PFSK-1 (cell line): Measurements from ENCODE around the gene YIPF2.

Source experiments
- FOXP2 ChIP-seq: optimal IDR thresholded peaks from 2 replicates; pipeline ENCODE3; 2011; ENCODE audit warnings: borderline replicate concordance, control low read depth, inconsistent platforms; ENCODE audit not compliant: insufficient read depth; ENCODE audit errors: extremely low read length, extremely low read depth
- POLR2AphosphoS5 ChIP-seq: IDR thresholded peaks from 2 replicates; pipeline ENCODE4 v1.6.1; 2012; ENCODE audit warnings: low read depth, mild to moderate bottlenecking, control low read depth, low read length, moderate library complexity
- REST ChIP-seq, 2 experiments: IDR thresholded peaks; 2 replicates each; pipeline versions ENCODE4 v1.6.1 to v1.8.0; 2011 to 2012; ENCODE audit warnings: low read depth in 2 of 2, low read length in 2 of 2, control low read depth in 1 of 2, inconsistent platforms in 1 of 2, mild to moderate bottlenecking in 1 of 2, moderate library complexity in 1 of 2; ENCODE audit not compliant: insufficient read depth in 1 of 2
- SIN3A ChIP-seq: IDR thresholded peaks from 2 replicates; pipeline ENCODE4 v1.6.1; 2012; ENCODE audit warnings: mild to moderate bottlenecking, low read length, moderate library complexity, borderline replicate concordance; ENCODE audit not compliant: insufficient read depth
- TAF1 ChIP-seq: IDR thresholded peaks from 2 replicates; pipeline ENCODE4 v1.6.1; 2012; ENCODE audit warnings: low read length, control low read depth, borderline replicate concordance; ENCODE audit not compliant: insufficient read depth

Gene YIPF2

GRCh38 chr19:10922638-10923014, 5.8 kb downstream of the YIPF2 start:
- TF ChIP-seq SIN3A (no peak), TAF1 (no peak), FOXP2 (no peak), POLR2AphosphoS5 (no peak), REST (IDR thresholded peaks at IDR 0.05; ENCODE audit: insufficient read depth in 1 of 2, low read depth in 2 of 2, low read length in 2 of 2) (no peak)

- TF ChIP-seq POLR2AphosphoS5 = peak; percentile 31; the same call in 1 of the 2 replicates
- no peak for TF ChIP-seq TAF1
- TF ChIP-seq FOXP2 = no peak
Observed at GRCh38 chr19:10921910-10922637, 6.4 kb downstream of the YIPF2 start.

GRCh38 chr19:10921199-10921909, 7.1 kb downstream of the YIPF2 start:
- TF ChIP-seq TAF1 = no peak
- TF ChIP-seq SIN3A = no peak
- TF ChIP-seq REST (IDR thresholded peaks at IDR 0.05; ENCODE audit: insufficient read depth in 1 of 2, low read depth in 2 of 2, low read length in 2 of 2) = no peak
- no peak for TF ChIP-seq FOXP2
- no peak for TF ChIP-seq POLR2AphosphoS5

- TF ChIP-seq REST (IDR thresholded peaks at IDR 0.05; ENCODE audit: insufficient read depth in 1 of 2, low read depth in 2 of 2, low read length in 2 of 2) = no peak
- no peak for TF ChIP-seq FOXP2
- TF ChIP-seq SIN3A = no peak
- TF ChIP-seq POLR2AphosphoS5 = no peak
- TF ChIP-seq TAF1 = no peak
Observed at GRCh38 chr19:10920781-10921180, 7.7 kb downstream of the YIPF2 start.

GRCh38 chr19:10920288-10920655, 8.2 kb downstream of the YIPF2 start:
- TF ChIP-seq REST (IDR thresholded peaks at IDR 0.05; ENCODE audit: insufficient read depth in 1 of 2, low read depth in 2 of 2, low read length in 2 of 2) = no peak
- no peak for TF ChIP-seq SIN3A
- TF ChIP-seq FOXP2 = no peak
- no peak for TF ChIP-seq TAF1
- no peak for TF ChIP-seq POLR2AphosphoS5
